GM12864 (cell line): ENCODE data around the gene RIMBP2.

Source experiments
- DNase-seq: peaks from one replicate; pipeline ENCODE4 v3.0.0-alpha.2; 2011; ENCODE audit warnings: low read depth
- H3K4me3 ChIP-seq: 2 replicates; pipeline ENCODE4 v1.5.1; 2011; ENCODE audit warnings: mild to moderate bottlenecking, low read depth, low read length, control low read depth
- CTCF ChIP-seq: IDR thresholded peaks from 2 replicates; pipeline ENCODE4 v1.5.1; 2011; ENCODE audit warnings: low read depth, mild to moderate bottlenecking, moderate library complexity, low read length, control low read depth, inconsistent platforms; ENCODE audit errors: missing control alignments

The RIMBP2 gene

DNA sequence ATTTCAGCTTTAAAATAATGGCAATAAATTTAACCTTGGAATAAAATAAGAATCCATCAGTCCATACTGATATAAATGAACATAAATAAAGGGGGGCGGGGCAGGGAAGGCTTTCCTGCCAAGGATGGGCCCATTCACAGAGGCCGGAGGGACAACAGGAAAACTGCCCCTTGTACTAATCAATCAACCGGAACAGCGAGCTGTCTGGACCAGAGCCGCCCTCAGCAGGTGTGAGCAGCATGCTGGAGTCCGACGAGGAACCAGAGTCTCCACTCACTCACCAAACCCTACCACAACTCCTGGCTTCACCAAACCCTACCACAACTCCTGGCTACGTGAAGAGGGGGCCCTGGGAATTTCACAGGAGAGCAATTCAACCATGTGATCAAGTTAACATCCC is 51.3 kb downstream of the RIMBP2 start:
- TF ChIP-seq CTCF, result no peak
- no peak overlapping the region for H3K4me3 ChIP-seq
- no peak for DNase-seq

DNA sequence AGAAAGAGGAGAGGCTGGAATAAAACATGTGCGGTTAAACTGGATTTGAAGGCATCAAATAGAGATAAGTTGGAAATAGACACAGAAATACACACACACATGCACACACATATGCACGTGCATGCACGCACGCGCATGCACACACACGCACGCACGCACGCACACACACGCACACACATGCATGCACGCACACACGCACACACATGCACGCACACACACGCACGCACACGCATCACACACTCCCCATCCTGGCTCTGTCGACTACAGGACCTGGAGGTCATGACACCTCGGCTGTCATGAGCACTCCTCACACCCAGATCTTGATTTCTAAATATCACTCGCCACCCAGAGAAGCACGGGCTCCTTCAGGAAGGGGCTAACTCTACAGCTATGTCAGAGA is 51.8 kb downstream of the RIMBP2 start:
- DNase-seq, result no peak
- H3K4me3 ChIP-seq, result no peak overlapping the region
- TF ChIP-seq CTCF, result no peak

DNA sequence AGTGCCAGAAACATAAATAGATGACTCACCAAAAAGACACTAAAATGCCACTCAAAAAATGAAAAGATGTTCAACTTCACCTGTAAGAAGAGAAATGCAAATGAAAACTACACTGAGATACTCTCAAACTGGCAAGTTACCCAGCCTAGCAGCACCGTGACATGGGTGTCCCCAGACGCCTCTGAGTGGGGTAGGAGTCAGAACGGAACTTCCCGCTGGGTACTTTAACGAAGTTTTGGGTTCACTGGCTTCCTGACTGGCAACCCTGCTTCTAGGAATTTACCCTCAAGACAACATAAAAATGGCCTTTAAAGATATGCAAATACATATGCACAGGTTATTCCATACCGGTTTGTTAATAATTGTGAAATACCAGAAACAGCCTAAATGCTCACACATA is 52.6 kb downstream of the RIMBP2 start:
- DNase-seq, result no peak
- TF ChIP-seq CTCF, result no peak
- H3K4me3 ChIP-seq, result no peak overlapping the region

DNA sequence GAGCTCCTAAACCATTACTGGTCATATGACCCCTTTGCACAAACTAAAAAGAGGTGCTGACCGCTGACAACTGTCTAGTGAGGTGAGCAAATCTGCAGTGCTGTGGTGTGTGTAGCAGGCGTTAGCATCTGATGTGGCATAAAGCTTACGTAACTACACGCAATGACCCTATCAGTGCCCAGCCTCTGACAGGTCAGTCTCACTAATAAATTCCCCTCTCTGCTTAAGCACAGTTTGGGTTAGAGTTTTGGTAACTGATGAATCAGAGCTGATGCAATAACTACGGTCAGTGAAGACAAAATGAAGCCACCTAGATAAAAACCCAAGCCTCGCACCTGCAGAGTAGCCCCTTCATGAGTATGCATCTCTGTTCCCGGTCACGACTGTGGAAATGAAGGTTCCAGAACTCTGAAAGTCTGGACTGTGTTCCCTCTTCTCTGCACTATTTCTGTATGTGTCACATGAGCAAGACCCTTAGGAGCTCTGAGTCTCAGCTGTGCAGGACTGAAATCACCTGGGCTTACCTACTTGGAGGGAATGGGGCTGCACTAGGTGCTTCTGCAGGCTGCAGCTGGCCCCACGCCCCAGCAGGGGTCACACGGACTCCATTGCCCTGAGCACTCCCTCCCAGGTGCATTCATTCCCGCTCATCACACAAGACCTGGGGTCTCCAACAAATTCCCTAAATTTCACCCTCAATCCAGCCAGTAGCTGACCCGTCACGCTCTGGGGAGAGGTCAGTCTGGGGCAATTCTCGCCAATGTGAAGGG is 54.4 kb downstream of the RIMBP2 start:
- no peak for DNase-seq
- no peak for TF ChIP-seq CTCF
- no peak overlapping the region for H3K4me3 ChIP-seq

- DNase-seq, result no peak
- no peak overlapping the region for H3K4me3 ChIP-seq
- no peak for TF ChIP-seq CTCF
These were observed 55.0 kb downstream of the RIMBP2 start for GRCh38 chr12:130661059-130661458.

DNA sequence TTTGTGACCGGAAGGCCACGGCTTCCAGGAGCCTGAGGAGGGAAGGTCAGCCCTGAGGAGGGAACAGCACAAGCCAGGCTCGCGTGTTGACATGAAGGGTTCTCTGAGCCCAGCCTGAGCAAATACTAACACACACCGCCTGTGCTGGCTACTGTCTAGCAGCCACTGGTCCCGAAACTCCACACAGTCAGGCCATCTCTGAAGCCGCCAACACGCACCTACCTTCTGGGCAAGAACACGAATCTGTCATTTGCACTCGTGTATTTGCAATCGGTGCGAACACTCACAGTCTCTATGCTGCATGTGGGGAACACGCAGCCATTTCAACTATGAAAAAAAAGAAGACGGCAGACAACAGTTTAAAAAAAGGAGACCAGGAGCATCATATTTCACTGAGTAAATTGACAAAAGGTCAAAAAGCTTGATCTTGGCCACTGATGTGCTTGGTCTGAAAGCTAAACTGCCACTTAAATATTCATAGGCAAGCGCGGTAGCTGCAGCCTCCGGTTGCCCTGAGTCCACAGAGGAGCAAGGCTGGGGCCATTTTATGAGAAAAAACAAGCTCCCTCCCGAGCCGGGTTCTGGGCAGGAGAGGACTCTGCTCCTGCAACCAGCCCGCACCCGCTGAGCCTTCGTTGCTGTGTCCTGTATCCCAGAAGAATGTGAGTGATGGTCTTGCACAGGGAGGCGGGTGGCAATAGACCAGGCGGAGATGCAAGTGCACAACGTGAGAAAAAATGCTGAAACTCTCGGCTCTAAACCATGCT is 57.8 kb downstream of the RIMBP2 start:
- H3K4me3 ChIP-seq, result no peak overlapping the region
- no peak for TF ChIP-seq CTCF
- no peak for DNase-seq
